GM18867 (cell line): ENCODE data around the gene IL12A.

Experiments used
- ATAC-seq: cut with Tn5 transposase; IDR thresholded peaks from one replicate; pipeline ENCODE4 v1.9.1; 2021; ENCODE audit warnings: mild to moderate bottlenecking, moderate library complexity; ENCODE audit not compliant: unreplicated experiment

Gene IL12A

DNA sequence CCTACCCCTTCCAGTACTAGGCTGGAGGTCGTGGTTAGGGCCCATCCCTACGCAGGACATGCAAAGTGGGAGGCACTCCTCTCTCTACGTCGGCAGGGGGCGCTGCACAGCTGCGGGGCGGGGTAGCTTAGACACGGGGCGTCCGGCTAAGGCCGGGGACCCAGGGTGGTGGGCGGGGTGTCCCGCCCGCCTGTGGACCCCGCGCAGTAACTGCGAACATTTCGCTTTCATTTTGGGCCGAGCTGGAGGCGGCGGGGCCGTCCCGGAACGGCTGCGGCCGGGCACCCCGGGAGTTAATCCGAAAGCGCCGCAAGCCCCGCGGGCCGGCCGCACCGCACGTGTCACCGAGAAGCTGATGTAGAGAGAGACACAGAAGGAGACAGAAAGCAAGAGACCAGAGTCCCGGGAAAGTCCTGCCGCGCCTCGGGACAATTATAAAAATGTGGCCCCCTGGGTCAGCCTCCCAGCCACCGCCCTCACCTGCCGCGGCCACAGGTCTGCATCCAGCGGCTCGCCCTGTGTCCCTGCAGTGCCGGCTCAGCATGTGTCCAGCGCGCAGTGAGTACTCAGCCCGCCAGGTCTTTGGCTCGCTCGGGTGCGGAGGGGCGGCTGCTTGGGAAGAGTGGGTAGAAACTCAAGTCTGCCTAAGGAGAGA, at the start of gene IL12A:
Gene IL12A, plus strand, starts transcription at position 219 of the 655 bp plus-strand sequence.
- ATAC-seq: peak; percentile 91

- ATAC-seq: peak; percentile 76
Observed at GRCh38 chr3:159941038-159942000, 47.3 kb upstream of the IL12A start.

- ATAC-seq: no peak
Observed at GRCh38 chr3:159944781-159945180, 43.9 kb upstream of the IL12A start.

DNA sequence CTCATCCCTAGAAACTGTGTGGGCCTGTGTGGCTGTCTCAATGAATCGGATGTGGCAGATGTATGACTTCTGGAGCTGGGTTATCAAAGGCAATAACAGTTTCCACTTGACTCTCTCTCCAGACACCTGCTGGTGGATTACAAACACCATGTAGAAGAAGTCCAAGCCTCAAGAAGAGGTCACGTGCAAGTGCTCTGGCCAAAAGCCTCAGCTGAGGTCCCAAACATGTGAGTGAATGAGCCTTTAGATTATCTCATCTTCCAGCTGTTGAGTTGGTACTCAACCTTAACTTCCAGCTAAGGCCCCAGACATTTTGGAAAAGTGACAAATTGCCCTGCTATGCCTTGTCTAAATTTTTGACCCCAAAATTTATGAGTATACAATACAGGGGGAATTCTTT, 42.7 kb upstream of the IL12A start:
- ATAC-seq: no peak

DNA sequence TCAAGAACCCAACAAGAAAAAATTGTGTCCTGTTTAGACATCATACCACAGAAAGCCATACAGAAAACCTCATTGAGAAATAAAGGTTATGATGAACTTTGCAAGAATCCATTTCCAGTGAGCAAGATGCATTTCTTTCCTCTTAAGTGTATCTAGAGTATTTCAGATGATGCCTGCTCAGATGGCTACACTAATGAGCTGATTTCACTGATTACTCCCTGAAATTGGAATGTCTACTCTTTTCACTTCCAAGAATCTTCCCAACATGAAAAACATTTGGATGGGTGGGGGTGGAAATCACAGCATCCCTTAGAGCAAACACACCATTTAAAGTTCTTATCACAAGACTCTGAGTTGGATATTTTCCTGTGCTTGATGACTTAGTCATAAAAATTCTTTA, 41.4 kb upstream of the IL12A start:
- ATAC-seq: no peak

GRCh38 chr3:159948429-159949144, 40.0 kb upstream of the IL12A start:
- ATAC-seq: no peak

DNA sequence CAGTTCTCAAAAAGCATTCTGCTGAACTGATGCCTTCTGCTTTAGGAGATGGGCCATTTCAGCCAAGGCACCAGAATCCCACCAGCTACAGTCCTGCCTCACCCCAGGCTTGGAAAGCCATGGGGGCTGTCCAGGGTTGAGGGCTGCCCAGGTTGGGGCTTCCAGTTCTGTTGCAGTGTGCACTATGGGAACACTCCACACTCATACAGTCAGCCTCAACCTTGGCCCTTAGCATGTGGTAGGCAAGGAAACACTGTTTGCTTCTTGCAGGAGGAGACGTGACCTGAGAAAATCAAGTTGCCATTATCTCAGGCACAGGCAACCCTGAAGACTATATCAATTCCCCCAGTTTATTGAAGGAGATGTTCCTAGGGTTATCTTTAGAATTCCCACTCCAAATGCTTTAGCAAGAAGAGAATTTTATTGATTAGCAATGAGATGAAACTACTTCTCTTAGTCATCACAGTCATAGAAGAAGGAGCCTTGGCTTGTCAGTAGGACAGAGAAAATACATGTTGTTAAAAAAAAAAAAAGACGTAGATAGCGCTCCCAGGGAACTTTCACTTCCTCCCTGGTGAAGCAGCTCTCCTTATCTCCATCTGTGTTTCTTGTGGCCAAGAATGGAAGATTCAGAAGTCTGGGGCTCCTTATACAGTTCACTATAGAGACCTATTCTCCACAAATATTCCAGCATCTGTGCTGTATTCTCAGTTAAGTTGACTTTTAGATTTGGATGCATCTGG, 38.3 kb upstream of the IL12A start:
- peak; percentile 81 for ATAC-seq

DNA sequence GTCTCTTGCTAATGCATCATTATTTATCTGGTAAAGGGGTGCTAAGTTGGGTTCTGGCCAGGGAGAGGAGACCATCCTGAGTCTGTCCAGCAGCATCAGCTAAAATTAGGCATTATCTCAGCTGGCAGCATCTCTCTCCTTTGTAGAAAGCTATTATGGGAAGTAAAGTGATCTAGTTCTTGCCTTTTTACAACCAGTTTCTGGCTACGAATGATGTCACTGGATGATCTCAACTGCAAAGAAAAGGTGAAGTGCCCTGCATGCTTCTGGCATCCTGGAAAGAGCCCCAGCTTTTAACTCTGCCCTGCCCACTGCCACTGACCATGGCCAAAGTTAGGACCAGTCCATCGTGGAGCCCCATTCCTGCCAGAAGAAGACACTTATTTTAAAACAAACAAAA, 37.1 kb upstream of the IL12A start:
- ATAC-seq: no peak

DNA sequence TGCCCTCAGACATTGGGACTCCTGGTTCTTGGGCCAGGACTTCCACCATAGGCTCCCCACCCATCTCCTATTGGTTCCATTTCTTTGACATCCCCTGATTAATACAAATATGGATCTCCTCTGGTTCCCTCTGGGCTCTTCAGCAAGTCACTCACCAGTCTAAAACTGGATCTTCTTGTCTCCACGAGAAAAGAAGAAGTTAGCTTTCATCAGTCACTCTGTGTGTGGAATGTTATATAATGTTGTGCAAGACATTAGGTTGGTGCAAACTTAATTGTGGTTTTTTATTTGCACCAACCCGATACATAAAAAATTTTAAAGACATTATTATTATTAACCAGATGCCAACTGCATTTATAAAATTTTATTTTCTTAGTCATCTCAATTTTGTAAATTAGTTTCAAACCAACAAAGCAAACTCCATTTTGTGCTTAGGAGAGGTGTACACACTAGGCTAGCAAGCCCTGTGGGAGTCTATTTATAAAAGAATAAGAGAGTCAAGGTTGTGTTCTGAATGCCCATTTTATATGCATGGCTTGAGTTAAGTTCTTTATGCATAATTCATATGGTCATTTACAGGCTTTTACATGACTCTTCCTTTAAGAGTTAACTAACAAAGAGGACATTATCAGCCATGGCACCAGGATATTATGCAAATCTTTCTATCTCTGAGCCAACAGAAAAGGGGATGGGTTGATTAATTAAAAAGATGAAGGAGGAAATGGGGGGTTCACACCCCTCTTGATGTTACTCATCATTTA, 35.1 kb upstream of the IL12A start:
- no peak for ATAC-seq

DNA sequence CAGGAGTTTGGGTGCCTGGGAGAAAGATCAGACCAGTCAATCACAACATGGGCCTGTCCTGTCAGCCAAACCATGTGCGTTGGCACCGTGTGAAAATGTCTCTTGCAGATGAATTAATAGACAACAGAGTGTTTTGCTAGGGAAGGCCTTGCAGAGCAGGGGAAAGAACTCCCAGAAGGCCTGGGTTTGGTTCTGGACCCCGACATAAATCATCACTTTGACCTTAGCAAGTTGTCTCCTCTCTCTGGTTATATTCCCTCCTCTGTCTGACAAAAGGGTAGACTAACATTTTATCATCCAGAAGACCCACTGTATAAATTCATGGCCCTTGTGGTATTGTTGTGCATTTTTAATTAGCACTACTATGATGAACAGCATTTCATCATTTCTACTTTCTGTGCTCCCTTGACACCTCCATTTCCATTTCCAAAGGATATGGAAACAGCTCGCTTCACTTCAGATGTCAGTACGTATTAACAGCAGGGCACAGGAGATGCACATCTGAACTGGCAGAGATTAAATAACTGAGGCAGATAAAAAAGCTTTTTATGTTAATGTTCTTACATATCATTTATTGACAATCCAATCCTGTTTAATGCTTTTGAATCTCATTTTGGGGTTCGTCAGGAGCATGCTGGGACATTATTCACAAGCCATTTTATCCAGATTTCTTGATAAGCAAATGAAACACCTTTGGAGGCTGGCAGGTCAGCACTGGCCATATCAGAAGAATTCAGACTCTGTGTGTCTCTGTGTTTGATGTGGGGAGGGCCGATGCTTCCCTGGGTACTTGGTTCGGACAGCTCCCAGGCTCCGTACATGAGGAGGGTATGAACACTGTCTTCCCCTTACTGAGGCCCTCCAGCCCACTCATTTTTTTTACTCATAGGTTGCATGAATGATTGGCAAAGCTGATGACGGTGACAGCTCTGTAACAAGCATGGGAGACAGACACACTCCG, 28.2 kb upstream of the IL12A start:
- no peak for ATAC-seq

- peak; percentile 99 for ATAC-seq
Observed at GRCh38 chr3:159964166-159964973, 24.3 kb upstream of the IL12A start.

DNA sequence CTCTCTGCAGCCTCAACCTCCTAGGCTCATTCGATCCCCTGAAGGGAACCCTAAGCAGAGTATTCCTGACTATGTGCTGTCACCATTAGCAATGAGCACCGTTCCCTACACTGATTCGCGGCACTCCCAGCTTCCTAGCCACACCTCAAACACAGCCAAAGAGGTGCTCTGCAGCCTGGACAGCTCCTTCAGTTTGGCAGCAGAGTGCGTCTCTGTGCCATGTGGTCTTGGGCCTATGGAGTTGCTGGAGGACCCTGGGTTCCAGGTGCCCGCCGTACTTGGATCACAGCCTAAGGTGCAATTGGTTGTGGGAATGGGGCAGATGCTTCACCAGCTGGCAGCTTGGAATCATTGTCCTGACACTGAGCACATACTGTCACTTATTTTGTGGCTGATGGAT, 17.3 kb upstream of the IL12A start:
- ATAC-seq: no peak

- ATAC-seq: no peak
Observed at GRCh38 chr3:159977295-159977694, 11.3 kb upstream of the IL12A start.

DNA sequence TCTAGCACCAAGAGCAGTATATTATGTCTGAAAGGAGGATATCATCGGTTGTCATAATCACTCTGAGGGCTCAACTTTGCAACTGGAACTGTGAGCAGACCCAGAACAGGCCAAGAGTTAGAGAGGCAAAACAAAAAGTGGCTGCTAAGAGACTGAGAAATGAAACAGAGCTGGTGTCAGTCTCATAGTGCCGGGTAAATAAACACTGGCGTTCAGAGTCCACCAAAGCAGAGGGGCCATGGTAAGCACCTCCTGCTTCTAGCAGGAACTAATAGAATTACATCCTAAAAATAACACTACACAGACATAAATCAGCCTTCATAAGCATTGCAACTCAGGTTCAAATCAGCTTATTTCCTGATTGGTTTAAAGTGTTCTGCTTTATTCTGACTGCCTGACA, 10.3 kb upstream of the IL12A start:
- peak; percentile 99 for ATAC-seq

GRCh38 chr3:159978918-159979703, 9.5 kb upstream of the IL12A start:
- ATAC-seq: no peak

- no peak for ATAC-seq
Observed at GRCh38 chr3:159982442-159982974, 6.1 kb upstream of the IL12A start.

GRCh38 chr3:159987291-159987711, 1.3 kb upstream of the IL12A start:
- ATAC-seq: peak; percentile 14
